Left hindlimb (tissue), 1 donor: Measurements from ENCODE around the gene FHAD1.
"Not testable (repeated sequence)": the region's sequence is repeated elsewhere in the genome, so short reads cannot be mapped to it uniquely, and the experiment has no call there.

Experiments
- DNase-seq: peaks from one replicate; pipeline ENCODE4 v3.0.0-alpha.2; 2018

FHAD1 gene

DNA sequence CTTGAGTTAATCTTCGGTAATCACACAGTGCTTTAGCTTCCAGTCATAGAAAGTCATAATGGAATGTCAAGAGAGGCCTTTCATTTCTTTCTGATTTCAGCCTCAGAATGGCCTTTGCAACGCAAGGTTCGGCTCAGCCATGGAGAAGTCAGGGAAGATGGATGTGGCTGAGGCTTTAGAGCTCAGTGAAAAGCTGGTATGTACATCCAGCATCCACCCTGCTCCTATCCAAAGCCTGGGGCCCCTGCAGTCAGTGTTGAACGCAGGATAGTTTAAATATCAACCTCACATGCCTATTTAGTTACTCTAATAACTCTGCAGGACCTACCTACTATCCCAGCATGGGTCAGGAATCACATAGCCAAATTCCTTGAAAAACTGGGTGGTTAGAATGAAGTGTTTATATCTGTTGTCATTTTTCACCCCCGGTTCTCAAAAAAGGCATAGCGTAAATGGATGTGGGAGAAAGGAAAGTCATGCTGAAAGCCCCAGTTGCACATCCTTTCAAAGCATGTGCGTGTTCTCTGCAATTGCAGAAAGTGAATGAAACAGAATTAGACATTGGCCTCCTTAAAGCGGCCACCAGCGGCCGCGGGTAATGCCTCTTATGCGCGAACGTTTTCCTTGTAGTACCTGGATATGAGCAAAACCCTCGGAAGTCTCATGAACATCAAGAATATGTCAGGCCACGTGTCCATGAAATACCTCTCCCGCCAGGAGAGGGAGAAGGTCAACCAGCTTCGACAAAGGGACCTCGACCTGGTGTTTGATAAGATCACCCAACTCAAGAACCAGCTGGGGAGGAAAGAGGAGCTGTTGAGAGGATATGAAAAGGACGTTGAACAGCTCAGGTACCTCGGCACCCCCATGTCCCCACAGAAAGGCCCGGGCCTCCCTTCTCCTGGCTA lies 133.8 kb downstream of the FHAD1 start:
- DNase-seq: no peak

DNA sequence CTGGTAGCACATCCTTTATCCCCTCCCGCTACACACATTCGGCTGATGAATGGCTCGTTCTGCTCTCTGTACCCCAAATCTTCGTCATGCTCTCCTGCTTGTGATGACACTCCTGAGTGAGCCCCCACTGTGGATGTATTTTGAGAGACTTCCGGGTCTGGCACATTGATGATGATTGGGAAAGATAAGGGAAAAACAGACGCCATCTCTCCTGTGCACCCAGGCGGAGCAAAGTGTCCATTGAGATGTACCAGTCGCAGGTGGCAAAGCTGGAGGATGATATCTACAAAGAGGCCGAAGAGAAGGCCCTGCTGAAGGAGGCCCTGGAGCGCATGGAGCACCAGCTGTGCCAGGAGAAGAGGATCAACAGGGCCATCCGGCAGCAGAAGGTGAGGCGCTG lies 134.8 kb downstream of the FHAD1 start:
- no peak for DNase-seq

DNA sequence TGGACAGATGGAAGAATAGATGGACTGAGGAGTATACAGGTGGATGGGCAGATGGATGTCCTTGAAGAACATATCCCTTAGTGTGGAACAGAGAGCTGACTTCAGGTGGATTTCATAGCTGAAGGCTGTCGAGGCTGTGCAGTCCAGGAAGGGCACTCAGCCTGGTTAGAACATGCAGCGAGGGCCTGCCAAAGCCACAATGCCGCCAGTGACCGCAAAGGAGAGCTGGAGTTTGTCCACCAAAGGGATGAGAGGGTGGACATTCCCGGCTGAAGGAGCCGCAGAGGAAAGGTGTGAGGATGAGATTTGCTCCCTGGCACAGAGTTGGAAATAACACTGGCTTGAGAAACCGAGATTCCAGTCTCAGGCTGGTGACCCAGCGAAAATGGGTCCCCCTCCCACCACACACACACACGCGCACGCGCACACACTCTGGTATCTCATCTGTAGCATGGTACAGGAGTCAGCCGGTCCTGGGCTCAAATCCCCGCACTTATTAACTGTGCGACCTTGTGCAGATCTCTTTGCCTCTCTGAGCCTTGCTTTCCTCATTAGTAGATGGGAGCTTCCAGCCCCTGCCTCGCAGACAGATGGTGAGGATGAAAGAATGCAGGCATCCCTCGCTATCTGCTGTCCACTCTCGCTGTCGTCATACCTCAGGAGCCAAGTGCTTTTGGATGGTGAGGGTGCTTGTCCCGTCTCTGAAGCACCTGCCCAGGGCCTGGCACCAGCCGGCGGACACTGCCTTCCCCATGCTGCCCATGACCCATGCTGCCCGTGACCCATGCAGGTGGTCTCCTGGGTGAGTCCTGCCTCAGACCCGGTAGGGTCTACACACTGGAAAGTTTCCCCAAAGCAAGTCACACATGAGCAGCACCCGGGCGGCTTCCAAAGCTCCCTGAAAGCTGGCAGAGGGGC lies 135.8 kb downstream of the FHAD1 start:
- DNase-seq: no peak

DNA sequence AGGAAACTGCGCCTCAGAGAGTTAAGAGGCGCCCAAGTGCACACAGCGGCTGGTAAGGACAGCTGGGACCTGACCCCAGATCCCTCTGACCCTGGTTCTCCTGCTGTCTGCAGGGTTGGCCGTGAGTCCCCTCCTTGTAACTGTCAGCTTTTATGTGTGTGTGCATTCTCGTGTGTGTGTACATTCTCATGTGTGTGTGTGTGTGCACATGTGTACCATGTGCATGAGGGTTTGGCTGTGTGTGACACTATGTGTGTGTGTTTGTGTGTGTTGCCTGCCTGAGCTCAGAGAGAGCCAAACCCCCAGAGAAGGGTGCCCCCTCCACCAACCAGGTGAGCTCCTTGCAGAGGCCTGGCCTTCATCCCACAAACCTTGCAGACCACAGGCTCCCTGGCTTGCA lies 136.8 kb downstream of the FHAD1 start:
- DNase-seq: no peak

DNA sequence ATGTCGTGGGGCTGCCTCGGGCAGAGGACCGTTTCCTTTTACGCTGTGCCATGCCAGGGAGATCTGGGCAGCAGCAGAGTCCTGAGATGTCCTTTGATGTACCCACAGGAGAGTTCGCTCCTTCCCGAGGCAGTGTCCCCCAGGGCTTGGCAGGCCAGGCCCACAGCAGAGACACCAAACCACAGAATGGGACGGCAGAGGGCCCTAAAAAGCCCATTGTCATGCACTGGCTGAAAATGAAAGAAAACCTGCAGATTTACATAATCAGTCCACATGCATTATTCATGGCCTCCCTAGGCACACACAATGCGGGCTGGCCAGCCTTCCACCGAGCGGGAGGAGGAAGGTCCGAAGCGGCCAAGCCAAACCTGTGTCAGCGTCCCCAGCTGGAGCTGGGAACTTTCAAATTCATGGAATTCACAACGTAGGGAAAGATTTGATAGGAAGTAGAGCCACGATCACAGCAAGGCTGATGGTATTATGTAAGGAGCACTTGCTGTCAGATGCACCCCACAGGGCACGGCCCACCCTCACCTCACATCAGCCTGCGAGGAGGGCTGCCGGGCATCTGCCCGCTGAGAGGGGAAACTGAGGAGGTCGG lies 137.4 kb downstream of the FHAD1 start:
- no peak for DNase-seq

DNA sequence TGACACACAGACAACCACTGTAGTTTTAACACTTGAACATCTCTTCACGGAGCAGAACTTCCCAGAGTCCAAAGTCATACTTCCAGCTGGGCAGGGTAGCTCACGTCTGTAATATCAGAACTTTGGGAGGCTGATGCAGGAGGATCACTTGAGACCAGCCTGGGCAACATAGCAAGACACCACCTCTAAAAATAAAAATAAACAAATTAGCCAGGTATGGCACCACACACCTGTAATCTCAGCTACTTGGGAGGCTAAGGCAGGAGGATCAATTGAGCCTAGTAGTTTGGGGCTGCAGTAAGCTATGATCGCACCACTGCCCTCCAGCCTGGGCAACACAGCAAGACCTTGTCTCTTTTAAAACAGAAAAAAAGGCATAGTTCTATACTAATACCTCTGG lies 138.4 kb downstream of the FHAD1 start:
- no peak for DNase-seq

DNA sequence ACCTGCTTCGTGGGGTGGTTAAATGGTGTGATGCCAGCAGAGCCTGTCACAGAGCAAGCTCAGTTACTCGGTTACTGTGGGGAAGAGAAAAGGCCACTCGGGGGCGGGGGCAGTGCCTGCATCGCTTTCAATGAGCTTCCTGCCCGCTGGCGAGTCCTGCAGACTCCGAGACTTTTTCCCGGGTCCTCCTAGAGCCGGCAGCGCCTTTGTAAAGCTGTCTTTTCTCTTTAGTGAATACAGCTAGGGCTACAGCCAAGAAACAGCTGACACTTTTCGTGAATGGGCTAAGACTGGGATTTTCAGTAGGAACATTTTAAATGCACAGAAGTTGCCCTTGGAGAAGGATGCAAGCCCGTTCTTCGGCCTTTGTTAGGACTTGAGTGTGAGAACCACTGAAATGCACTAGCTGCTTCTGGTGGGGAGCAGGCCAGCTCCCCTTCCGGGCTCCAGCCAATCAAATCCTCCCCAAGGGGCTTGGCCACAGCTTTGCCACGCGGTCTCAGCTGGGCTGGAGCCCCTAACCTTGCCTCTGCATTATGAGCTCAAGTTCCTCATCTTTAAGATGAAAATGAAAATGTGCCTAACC lies 139.2 kb downstream of the FHAD1 start:
- DNase-seq: no peak

DNA sequence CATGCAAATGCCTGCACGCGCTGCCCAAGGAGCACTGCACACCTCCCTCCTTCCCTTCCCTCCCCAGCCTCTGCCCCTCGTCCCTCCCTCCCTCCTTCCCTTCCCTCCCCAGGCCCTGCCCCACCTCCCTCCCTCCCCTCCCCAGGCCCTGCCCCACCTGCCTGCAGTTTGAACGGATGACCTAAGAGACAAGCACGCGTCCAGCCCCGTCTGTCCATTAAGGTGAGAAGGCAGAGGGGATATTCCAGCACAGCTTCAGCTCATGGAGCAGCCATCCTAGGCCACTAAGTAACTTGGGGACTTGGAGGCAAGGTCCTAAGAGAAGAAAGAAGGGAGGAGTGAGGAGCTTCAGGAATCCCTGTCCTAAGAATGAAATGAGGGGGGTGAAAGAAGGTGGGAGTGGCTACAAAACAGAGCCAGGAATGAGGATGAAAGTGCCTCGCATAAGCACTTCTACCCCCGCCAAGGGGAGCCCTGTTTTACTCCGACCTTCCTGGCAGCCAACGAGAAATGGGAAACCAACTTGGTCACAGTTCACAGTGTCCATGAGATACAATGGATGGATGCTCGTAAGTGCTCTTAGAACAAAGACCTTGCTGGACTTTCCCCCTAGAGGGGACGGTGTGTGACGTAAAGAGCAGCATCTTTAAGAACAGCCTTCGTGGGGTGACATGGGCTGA lies 141.3 kb downstream of the FHAD1 start:
- DNase-seq: no peak

DNA sequence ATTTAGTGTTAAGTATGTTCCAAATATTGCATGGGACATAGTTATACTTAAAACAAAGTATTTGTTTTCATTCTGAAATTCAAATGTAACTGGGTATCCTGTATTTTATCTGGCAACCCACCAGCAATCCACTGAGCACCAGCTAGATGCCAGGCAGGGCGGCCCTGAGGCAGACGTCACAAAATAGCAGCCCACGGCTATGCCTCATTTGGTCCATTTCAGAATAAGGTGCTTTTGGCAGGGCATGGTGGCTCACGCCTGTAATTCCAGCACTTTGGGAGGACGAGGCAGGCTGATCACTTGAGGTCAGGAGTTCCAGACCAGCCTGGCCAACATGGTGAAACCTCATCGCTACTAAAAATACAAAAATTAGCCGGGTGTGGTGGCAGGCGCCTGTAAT lies 142.8 kb downstream of the FHAD1 start:
- DNase-seq: not testable (repeated sequence)

DNA sequence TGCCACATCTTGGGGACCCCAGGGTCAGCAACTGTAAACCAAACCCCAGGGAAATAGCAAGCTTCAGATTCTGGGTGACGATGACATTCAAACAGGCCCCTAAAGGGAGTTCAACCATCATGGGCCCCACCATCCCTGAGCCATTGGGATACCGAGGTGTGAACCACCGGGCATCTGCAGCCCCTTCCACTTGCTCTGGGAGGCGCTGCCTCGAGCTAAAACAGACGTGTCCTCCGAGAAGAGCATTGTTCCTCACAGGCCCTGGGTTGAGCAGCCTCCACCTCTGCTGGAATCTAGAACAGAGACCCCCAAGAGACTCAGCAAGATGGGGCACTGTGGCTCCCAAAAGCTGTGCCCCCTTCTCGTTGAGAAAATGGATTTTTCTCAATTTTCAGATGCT lies 143.6 kb downstream of the FHAD1 start:
- no peak for DNase-seq

DNA sequence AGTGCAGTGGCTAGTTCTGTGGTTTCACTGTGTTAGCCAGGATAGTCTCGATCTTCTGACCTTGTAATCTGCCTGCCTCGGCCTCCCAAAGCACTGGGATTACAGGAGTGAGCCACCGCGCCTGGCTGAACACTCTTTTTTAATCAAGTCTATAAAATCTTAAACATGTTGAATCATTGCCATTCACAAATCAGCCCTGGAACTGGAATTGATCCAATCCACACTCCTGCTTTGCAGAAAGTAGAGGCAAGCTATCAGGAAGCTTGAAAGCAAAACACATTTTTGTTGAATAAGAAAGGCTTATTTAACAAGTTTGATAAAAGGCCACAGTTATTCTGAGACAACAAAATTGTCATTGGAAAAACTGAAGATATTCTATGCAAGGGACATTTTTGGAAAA lies 144.3 kb downstream of the FHAD1 start:
- no peak for DNase-seq

DNA sequence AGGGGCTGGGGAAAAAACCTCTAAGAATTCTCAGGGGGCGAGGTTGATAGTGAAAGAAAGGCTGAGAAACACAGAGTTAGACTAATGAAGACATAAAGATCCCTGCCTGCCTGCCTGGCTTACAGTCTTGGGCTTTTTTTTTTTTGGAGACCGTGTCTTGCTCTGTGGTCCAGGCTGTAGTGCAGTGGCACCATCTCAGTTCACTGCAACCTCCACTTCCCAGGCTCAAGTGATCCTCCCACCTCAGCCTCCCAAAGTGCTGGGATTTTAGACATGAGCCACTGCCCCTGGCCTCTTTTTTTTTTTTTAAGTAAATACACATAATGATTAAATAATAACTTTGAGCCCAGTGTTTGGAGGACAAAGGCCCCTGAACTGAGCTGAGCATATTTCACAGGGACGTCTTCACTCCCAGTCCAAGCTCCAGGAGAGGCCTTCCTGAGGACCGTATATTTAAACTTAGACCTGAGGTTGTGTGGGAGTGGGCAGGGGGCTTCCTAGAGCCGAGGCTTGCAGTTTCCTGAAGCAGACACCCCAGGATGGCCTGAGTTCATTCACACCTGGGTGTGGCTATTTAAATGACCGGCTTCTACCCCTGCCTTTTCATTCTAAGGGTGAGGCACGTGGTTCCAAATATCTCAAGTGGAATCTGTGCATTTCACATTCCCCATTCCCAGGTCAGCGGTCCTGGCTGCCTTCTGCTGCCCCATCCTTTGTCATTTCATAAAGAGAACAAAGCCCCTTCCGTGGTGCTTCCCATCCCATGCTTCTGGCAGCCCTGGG lies 146.6 kb downstream of the FHAD1 start:
- DNase-seq: no peak

DNA sequence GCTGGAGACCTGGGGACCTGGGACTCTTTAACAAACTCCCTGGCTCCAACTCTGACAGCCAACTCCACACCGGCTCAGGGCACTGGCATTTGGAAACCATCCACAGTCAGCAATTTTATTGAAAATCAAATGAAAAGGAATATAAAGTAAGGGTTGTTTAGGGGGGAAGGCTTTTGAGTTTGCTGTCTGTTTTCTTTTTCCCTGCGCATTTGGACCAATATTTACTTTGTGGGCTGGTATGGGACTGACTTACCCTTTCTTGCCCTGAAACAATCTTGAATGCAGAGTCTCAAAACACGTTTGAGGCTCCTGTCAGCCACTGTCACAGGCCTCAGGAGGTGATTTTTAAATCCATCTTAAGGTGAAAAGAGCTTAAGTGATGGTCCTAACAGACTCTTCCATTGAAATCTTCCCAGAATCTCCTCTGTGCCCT lies 147.3 kb downstream of the FHAD1 start:
- no peak for DNase-seq

DNA sequence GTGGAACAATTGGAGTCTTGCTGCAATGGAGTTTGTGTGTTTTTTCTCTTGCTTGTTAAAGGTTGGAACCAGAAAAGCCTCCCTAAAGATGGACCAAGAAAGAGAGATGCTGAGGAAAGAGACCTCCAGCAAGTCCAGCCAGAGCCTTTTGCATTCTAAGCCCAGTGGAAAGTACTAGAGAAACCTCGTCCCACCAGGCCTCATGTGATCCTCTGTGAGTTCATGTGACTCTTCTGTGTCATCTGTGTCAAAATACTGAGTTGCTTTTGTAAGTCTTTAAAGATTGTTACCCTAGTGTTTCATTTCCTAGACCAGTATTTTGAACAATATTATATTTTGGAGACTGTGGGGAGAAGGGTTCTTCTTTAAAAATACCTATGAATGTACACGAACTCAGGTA lies 150.2 kb downstream of the FHAD1 start:
- no peak for DNase-seq

DNA sequence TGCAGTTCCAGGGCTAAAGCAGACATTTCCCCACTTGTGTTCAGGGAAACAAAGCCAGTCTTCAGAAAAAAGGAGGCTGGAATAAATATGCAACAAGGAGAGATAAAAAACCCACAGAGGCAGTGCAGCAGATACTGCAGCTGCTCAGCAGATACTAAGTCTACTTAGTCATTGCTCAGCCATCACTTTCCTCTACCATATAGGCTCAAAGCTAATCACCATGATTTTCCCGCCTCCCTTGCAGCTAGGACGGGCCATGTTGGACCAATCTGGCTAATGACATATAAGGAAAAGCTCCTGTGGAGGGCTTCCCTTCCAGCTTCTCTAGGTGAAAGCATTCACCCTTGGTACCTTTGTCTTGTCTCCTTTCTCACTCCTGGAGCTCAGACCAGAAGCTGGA lies 152.7 kb downstream of the FHAD1 start:
- no peak for DNase-seq

DNA sequence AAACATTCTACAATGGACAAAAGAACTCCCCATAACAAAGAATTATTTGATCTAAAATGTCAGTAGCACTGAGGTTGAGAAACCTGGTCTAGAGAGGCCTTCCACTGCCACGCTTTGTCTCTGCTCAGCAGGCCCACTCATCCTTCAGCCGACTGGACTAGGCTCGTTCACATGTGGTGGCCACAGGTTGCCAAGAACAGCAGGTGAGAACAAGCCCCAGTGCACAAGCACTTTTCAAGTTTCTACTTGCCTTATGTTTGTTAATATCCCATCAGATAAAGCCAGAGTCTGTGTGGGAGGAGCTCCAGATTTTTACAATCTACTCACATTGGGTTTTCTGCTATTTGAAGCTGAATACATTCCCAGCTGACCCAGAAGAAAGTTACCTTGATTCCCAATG lies 153.6 kb downstream of the FHAD1 start:
- DNase-seq: no peak

DNA sequence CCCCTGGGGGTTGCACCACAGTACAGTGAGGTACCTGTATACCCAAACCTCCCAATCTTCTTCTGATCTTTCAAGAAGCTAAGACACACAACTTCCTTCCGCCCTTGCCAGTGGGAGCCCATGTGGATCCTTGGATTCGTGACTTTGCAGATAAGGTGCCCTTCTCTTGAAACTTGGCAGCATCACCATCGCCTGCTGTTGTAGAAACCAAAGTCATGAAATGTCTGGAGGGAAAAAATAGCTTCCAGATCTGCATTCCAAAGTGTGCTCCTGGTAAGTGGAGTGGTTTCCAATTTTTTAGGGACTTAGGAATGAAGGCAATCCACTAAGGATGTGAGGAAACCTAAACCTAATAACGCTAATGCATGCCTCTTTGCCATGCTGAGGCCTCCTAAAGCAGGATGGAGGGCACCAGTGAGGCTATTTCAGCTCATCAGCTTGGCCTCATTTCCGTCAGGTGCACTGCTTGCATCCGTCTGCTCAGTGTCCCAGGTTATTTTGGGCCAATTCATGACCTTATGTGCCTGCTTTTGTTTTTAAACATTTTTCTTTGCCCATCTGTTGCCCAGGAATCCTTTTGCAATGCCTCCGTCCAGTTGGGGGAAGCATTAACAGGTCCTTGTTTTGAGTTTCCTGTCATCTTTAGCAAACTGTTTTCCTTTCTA lies 154.5 kb downstream of the FHAD1 start:
- DNase-seq: no peak

DNA sequence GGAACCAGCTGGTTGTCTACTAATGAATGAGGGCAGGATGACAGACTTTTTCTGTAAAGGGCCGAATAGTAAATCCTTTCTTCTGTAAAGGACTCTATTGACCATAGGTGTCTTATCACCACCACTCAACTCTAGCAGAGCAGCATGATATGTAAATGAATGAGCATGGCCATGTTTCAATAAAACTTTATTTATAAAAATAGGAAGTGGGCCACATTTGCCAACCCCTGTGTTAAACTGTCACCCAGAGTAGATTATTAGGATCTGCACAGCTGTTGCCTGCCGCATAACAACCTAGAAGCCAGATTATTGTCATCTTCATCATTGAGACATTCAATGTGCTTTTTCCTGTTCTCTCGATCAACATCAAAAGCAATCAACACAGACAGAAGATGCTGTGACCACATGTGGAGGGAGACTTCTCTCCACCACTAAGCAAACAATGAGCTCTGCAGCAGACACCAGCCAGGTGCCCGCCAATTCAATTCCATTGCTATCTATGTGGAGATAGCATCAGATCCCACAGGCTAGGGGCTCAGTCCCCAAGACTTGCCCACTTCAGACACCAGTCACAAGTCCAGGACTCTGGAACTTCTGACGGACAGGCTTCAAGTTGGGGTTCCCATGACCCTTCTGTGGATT lies 155.9 kb downstream of the FHAD1 start:
- no peak for DNase-seq

DNA sequence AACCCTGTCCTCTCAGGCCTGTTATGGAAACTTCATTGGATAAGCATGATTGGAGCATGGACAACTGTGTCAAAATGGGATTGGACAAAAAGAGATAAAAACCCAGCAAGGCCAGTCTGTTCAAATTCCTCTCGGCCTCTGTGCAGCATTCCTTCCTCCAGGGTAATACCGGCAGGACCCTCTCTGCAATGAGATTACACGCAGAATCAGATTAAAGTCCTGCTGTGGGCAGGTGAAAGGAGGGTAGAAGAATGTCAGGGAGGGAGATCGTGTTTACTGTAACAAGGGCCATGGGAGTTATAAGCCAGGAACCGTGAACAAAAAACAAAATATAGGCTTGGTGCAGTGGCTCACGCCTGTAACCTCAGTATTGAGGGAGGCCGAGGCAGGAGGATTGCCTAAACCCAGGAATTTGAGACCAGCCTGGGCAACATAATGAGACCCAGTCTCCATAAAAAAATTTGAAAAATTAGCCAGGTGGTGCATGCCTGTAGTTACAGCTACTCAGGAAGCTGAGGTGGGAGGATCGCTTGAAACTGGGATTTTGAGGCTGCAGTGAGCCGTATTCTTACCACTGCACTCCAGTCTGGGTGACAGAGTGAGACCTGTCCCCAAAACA lies 157.0 kb downstream of the FHAD1 start:
- DNase-seq: no peak
